DOHH2 (cell line): ENCODE data around the gene CHKA.

Experiments used
- EZH2phosphoT487 ChIP-seq: fragments of 200-600 bp; sonication (generic); IDR thresholded peaks from 2 replicates; pipeline ENCODE4 v1.6.1; 2017; ENCODE audit warnings: borderline replicate concordance, mild to moderate bottlenecking, antibody characterized with exemption, low read length, moderate library complexity, mixed read lengths
- TF ChIP-seq, protein P1 (sequence below): fragments of 200-600 bp; sonication (generic); IDR thresholded peaks from one replicate; pipeline ENCODE4 v1.5.1; 2014; ENCODE audit warnings: antibody characterized with exemption, mild to moderate bottlenecking, low read depth, low read length; ENCODE audit not compliant: poor library complexity, severe bottlenecking

GRCh38 chr11:68022531-68022930 is 98.7 kb downstream of the CHKA start:
- TF ChIP-seq, protein P1, sequence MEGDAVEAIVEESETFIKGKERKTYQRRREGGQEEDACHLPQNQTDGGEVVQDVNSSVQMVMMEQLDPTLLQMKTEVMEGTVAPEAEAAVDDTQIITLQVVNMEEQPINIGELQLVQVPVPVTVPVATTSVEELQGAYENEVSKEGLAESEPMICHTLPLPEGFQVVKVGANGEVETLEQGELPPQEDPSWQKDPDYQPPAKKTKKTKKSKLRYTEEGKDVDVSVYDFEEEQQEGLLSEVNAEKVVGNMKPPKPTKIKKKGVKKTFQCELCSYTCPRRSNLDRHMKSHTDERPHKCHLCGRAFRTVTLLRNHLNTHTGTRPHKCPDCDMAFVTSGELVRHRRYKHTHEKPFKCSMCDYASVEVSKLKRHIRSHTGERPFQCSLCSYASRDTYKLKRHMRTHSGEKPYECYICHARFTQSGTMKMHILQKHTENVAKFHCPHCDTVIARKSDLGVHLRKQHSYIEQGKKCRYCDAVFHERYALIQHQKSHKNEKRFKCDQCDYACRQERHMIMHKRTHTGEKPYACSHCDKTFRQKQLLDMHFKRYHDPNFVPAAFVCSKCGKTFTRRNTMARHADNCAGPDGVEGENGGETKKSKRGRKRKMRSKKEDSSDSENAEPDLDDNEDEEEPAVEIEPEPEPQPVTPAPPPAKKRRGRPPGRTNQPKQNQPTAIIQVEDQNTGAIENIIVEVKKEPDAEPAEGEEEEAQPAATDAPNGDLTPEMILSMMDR = no peak
- TF ChIP-seq EZH2phosphoT487 = no peak
